ENCODE data around the gene LMBRD1.

DNA sequence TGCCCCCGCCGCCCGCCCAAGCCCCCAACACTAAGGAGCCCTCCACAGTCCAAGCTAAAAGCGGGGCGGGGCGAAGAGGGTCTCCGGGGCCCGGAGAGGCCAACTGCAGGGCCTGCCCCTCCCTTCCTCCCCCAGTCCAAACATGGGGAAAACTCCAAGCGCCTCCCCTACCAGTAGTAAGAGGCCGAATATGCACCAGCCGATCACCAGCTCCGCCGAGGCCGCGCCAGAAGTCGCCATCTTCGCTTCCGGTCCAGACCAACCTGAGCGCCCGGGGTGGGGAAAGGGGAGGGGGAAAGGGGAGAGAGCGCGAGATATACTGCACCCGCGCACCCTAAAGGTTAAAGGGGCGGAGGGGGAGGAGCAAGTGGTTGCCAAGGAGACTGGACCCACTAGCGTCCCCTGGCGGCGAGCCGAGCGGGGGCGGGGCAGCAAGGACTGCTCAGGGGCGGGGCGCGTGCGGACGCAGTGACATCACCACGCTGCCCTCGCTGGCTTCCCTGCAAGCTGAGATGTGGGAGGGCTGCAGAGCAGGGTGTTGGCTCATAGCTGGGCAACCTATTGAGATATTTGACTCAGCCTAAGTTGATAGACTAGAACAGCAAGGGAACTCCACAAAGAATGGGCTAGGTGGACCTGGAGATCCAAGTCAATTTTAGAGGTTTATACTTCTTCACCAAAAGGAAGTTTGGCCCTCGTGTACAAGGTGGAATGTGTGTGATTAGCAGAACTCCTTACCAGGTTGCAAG is at the start of gene LMBRD1:
- TF ChIP-seq, protein P1, sequence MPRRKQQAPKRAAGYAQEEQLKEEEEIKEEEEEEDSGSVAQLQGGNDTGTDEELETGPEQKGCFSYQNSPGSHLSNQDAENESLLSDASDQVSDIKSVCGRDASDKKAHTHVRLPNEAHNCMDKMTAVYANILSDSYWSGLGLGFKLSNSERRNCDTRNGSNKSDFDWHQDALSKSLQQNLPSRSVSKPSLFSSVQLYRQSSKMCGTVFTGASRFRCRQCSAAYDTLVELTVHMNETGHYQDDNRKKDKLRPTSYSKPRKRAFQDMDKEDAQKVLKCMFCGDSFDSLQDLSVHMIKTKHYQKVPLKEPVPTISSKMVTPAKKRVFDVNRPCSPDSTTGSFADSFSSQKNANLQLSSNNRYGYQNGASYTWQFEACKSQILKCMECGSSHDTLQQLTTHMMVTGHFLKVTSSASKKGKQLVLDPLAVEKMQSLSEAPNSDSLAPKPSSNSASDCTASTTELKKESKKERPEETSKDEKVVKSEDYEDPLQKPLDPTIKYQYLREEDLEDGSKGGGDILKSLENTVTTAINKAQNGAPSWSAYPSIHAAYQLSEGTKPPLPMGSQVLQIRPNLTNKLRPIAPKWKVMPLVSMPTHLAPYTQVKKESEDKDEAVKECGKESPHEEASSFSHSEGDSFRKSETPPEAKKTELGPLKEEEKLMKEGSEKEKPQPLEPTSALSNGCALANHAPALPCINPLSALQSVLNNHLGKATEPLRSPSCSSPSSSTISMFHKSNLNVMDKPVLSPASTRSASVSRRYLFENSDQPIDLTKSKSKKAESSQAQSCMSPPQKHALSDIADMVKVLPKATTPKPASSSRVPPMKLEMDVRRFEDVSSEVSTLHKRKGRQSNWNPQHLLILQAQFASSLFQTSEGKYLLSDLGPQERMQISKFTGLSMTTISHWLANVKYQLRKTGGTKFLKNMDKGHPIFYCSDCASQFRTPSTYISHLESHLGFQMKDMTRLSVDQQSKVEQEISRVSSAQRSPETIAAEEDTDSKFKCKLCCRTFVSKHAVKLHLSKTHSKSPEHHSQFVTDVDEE (CRISPR knock-in tag; IDR thresholded peaks at IDR 0.05), result no peak; the same call in 1 of the 2 replicates
- TF ChIP-seq ZNF70 (CRISPR knock-in tag; IDR thresholded peaks at IDR 0.05), result no peak
- no peak for TF ChIP-seq ESRRG (CRISPR knock-in tag; IDR thresholded peaks at IDR 0.05)
- no peak for TF ChIP-seq OSR1 (CRISPR knock-in tag; IDR thresholded peaks at IDR 0.05)
- TF ChIP-seq, protein P2, sequence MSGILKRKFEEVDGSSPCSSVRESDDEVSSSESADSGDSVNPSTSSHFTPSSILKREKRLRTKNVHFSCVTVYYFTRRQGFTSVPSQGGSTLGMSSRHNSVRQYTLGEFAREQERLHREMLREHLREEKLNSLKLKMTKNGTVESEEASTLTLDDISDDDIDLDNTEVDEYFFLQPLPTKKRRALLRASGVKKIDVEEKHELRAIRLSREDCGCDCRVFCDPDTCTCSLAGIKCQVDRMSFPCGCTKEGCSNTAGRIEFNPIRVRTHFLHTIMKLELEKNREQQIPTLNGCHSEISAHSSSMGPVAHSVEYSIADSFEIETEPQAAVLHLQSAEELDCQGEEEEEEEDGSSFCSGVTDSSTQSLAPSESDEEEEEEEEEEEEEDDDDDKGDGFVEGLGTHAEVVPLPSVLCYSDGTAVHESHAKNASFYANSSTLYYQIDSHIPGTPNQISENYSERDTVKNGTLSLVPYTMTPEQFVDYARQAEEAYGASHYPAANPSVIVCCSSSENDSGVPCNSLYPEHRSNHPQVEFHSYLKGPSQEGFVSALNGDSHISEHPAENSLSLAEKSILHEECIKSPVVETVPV (CRISPR knock-in tag; IDR thresholded peaks at IDR 0.05), result no peak
- TF ChIP-seq, protein P3, sequence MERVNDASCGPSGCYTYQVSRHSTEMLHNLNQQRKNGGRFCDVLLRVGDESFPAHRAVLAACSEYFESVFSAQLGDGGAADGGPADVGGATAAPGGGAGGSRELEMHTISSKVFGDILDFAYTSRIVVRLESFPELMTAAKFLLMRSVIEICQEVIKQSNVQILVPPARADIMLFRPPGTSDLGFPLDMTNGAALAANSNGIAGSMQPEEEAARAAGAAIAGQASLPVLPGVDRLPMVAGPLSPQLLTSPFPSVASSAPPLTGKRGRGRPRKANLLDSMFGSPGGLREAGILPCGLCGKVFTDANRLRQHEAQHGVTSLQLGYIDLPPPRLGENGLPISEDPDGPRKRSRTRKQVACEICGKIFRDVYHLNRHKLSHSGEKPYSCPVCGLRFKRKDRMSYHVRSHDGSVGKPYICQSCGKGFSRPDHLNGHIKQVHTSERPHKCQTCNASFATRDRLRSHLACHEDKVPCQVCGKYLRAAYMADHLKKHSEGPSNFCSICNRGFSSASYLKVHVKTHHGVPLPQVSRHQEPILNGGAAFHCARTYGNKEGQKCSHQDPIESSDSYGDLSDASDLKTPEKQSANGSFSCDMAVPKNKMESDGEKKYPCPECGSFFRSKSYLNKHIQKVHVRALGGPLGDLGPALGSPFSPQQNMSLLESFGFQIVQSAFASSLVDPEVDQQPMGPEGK (CRISPR knock-in tag; IDR thresholded peaks at IDR 0.05; ENCODE audit: borderline replicate concordance), result peak; percentile 42; the same call in 1 of the 2 replicates

All from SK-N-SH treated with all-trans-retinoic acid at 6 μM for 48 hours (cell line).